ENCODE data around the gene AKAP7. TPM values are rescaled to one million over a fixed set of nuclear protein-coding genes. Genes with fewer than 3 reads are reported as not detected.

The AKAP7 gene
- total and polyA plus RNA-seq, 2 donors (not counting 3 experiments of a cell fraction or from before 2014, with no cell fraction given) = 0.76 to 3.3 TPM

- dilution Hi-C loops (cut with MboI; ENCODE audit: extremely low pct_ligation_motif_present, low sequenced_read_pairs) (no loop called here), intact Hi-C loops (cut with micrococcal nuclease) (no loop called here)
- TF ChIP-seq JUN (IDR thresholded peaks at IDR 0.05; ENCODE audit: borderline replicate concordance, insufficient read depth, insufficient read length, low read depth) = no peak
- H3K27me3 ChIP-seq (ENCODE audit: control insufficient read depth in 2 of 2, insufficient read depth in 2 of 2, low read length in 2 of 2) = no peaks in the 10 kb centered on the region
- no peak overlapping the region for H3K4me3 ChIP-seq (replicated peaks in 1 of 3; ENCODE audit: insufficient read depth in 1 of 3, low read depth in 1 of 3, low read length in 3 of 3)
- H3K9me3 ChIP-seq (replicated peaks; ENCODE audit: control insufficient read depth, insufficient read depth, low read length) = no peaks in the 10 kb centered on the region
- no peak for DNase-seq (ENCODE audit: low read depth, low spot score)
- H3K4me1 ChIP-seq (ENCODE audit: control insufficient read depth, extremely low read depth, insufficient read depth, low read length) = peaks cover 6% of the 10 kb centered on the region
- FAIRE-seq = no peak
- H3K36me3 ChIP-seq (ENCODE audit: control insufficient read depth in 2 of 2, extremely low read depth in 1 of 2, insufficient read depth in 2 of 2, low read length in 2 of 2) = no peaks in the 10 kb centered on the region
- no TSS peak for BruUV-seq (replicated peaks)
- H3K9ac ChIP-seq (replicated peaks; ENCODE audit: extremely low read depth, insufficient read depth, low read length) = no peak overlapping the region
- H3K79me2 ChIP-seq (ENCODE audit: control insufficient read depth, insufficient read depth, low read length) = no peaks in the 10 kb centered on the region
- no peak overlapping the region for H2AFZ ChIP-seq (ENCODE audit: low read depth, low read length)
- H3K4me2 ChIP-seq (ENCODE audit: insufficient read depth, low read length) = no peak overlapping the region
- ChIA-PET CTCF (interaction anchor here (1.0 to 2.5 kb wide), 2 partner anchors 14 to 245 kb away, joined by 4 to 14 read pairs; no protein-coding TSS in a partner anchor), POLR2A (no interaction called here)
- H3K9me1 ChIP-seq (replicated peaks; ENCODE audit: control insufficient read depth, extremely low read depth, insufficient read depth, low read length) = no peaks in the 10 kb centered on the region
- H4K20me1 ChIP-seq (replicated peaks; ENCODE audit: control insufficient read depth, extremely low read depth, insufficient read depth, low read length) = no peaks in the 10 kb centered on the region
- H3K27ac ChIP-seq (ENCODE audit: insufficient read depth, low read depth, low read length) = no peak overlapping the region
Measured at GRCh38 chr6:131130554-131130940, 4.7 kb upstream of the AKAP7 start.

GRCh38 chr6:131132360-131132759 is 2.9 kb upstream of the AKAP7 start:
- BruUV-seq (replicated peaks) = no TSS peak
- H3K9ac ChIP-seq (replicated peaks; ENCODE audit: extremely low read depth, insufficient read depth, low read length) = no peak overlapping the region
- H3K4me3 ChIP-seq (replicated peaks in 1 of 3; ENCODE audit: insufficient read depth in 1 of 3, low read depth in 1 of 3, low read length in 3 of 3) = no peak overlapping the region
- no peak for FAIRE-seq
- no peaks in the 10 kb centered on the region for H3K27me3 ChIP-seq (ENCODE audit: control insufficient read depth in 2 of 2, insufficient read depth in 2 of 2, low read length in 2 of 2)
- ChIA-PET CTCF (no interaction called here), POLR2A (no interaction called here)
- H3K9me1 ChIP-seq (replicated peaks; ENCODE audit: control insufficient read depth, extremely low read depth, insufficient read depth, low read length) = no peaks in the 10 kb centered on the region
- no peak overlapping the region for H3K4me2 ChIP-seq (ENCODE audit: insufficient read depth, low read length)
- H3K27ac ChIP-seq (ENCODE audit: insufficient read depth, low read depth, low read length) = no peak overlapping the region
- H4K20me1 ChIP-seq (replicated peaks; ENCODE audit: control insufficient read depth, extremely low read depth, insufficient read depth, low read length) = no peaks in the 10 kb centered on the region
- no peaks in the 10 kb centered on the region for H3K9me3 ChIP-seq (replicated peaks; ENCODE audit: control insufficient read depth, insufficient read depth, low read length)
- no peak overlapping the region for H2AFZ ChIP-seq (ENCODE audit: low read depth, low read length)
- no peaks in the 10 kb centered on the region for H3K36me3 ChIP-seq (ENCODE audit: control insufficient read depth in 2 of 2, extremely low read depth in 1 of 2, insufficient read depth in 2 of 2, low read length in 2 of 2)
- dilution Hi-C loops (cut with MboI; ENCODE audit: extremely low pct_ligation_motif_present, low sequenced_read_pairs) = no loop called here
- no peak for DNase-seq (ENCODE audit: low read depth, low spot score)
- intact Hi-C loops (cut with micrococcal nuclease) = no loop called here
- TF ChIP-seq GATA2 (IDR thresholded peaks at IDR 0.05; ENCODE audit: insufficient read depth, insufficient read length, low read depth, low read length) (no peak), EZH2 (IDR thresholded peaks at IDR 0.05; ENCODE audit: borderline replicate concordance, low read depth, low read length, severe bottlenecking) (no peak), POLR2A (IDR thresholded peaks at IDR 0.05; ENCODE audit: low read depth, low read length) (no peak), MAX (IDR thresholded peaks at IDR 0.05; ENCODE audit: insufficient read depth, insufficient read length) (no peak), CTCF (IDR thresholded peaks at IDR 0.05; ENCODE audit: extremely low read depth in 1 of 2, insufficient read depth in 1 of 2, low read depth in 1 of 2, low read length in 2 of 2) (no peak), MYC (IDR thresholded peaks at IDR 0.05; ENCODE audit: low read depth, low read length) (no peak), POLR2AphosphoS5 (IDR thresholded peaks at IDR 0.05; ENCODE audit: insufficient read depth, low read depth, low read length) (no peak), JUN (IDR thresholded peaks at IDR 0.05; ENCODE audit: borderline replicate concordance, insufficient read depth, insufficient read length, low read depth) (no peak), FOS (IDR thresholded peaks at IDR 0.05; ENCODE audit: borderline replicate concordance, insufficient read depth, low read length) (no peak)
- no peaks in the 10 kb centered on the region for H3K79me2 ChIP-seq (ENCODE audit: control insufficient read depth, insufficient read depth, low read length)
- peaks cover 8% of the 10 kb centered on the region for H3K4me1 ChIP-seq (ENCODE audit: control insufficient read depth, extremely low read depth, insufficient read depth, low read length)
